MCF 10A (cell line): ENCODE results near the gene VOPP1. TPM values are rescaled to one million over a fixed set of nuclear protein-coding genes. Genes with fewer than 3 reads are reported as not detected.
"Not testable (repeated sequence)": the region's sequence is repeated elsewhere in the genome, so short reads cannot be mapped to it uniquely, and the experiment has no call there.

ENCODE experiments used
- Bru-seq: library from RNA; stranded (reverse); fragments of 400-500 nt; gene quantifications from one replicate; lab custom pipeline; 2021; lab: Mats Ljungman, UMichigan
- BruChase-seq, 2 experiments: library from RNA; stranded (reverse); fragments of 400-500 nt; gene quantifications; one replicate each; lab custom pipeline; 2021; lab: Mats Ljungman, UMichigan
- BruUV-seq: library from RNA; stranded (reverse); fragments of 400-500 nt; replicated peaks from 2 replicates; lab custom pipeline; 2021; lab: Mats Ljungman, UMichigan
- CTCF ChIA-PET: fragments of 300-600 bp; sonication (Branson Sonifier 250); formaldehyde crosslinking; extraction: SDS; loops from one replicate; lab custom pipeline; 2021; ENCODE audit warnings: antibody characterized with exemption, inconsistent platforms; lab: Yijun Ruan, JAX
- POLR2A ChIA-PET: fragments of 300-600, 350-650 bp; sonication (Branson Sonifier 250); formaldehyde crosslinking; extraction: SDS; loops from one replicate; lab custom pipeline; 2020; ENCODE audit warnings: antibody characterized with exemption, inconsistent platforms; lab: Yijun Ruan, JAX
- DNase-seq: peaks from one replicate; pipeline ENCODE4 v3.0.0-alpha.2; 2018; ENCODE audit not compliant: unreplicated experiment
- H3K27ac Mint-ChIP-seq: one replicate; pipeline ENCODE4 v1.8.0; 2022; ENCODE audit warnings: mild to moderate bottlenecking, low read depth, mixed read lengths; ENCODE audit not compliant: unreplicated experiment
- H3K27me3 Mint-ChIP-seq: one replicate; pipeline ENCODE4 v1.8.0; 2022; ENCODE audit warnings: mixed read lengths; ENCODE audit not compliant: insufficient read depth, unreplicated experiment
- H3K36me3 Mint-ChIP-seq: one replicate; pipeline ENCODE4 v1.8.0; 2022; ENCODE audit warnings: mild to moderate bottlenecking, moderate library complexity, mixed read lengths; ENCODE audit not compliant: insufficient read depth, unreplicated experiment
- H3K4me1 Mint-ChIP-seq: one replicate; pipeline ENCODE4 v1.8.0; 2022; ENCODE audit warnings: mixed read lengths; ENCODE audit not compliant: insufficient read depth, unreplicated experiment
- H3K4me3 Mint-ChIP-seq: one replicate; pipeline ENCODE4 v1.8.0; 2022; ENCODE audit warnings: mild to moderate bottlenecking, moderate library complexity, mixed read lengths; ENCODE audit not compliant: unreplicated experiment
- H3K9me3 Mint-ChIP-seq: one replicate; pipeline ENCODE4 v1.8.0; 2022; ENCODE audit warnings: mixed read lengths; ENCODE audit not compliant: unreplicated experiment
- intact Hi-C: fragments of 100-400 bp; cut with micrococcal nuclease; formaldehyde crosslinking; loops from 2 replicates; pipeline ENCODE4 v1.14.1; 2022
- long read RNA-seq: library from polyadenylated mRNA; stranded (forward); transcript quantifications from one replicate; pipeline ENCODE4 v2.0.0, GENCODE V29; 2022
- total RNA-seq: library from RNA; stranded (reverse); gene quantifications from 2 replicates; pipeline ENCODE4 v1.2.3, GENCODE V29; 2022
- TF ChIP-seq, protein P1 (sequence below): fragments of 200-600 bp; IDR thresholded peaks from one replicate; pipeline ENCODE4 v1.8.0; 2022; ENCODE audit warnings: antibody characterized with exemption, mild to moderate bottlenecking; ENCODE audit not compliant: unreplicated experiment

The VOPP1 gene, protein sequence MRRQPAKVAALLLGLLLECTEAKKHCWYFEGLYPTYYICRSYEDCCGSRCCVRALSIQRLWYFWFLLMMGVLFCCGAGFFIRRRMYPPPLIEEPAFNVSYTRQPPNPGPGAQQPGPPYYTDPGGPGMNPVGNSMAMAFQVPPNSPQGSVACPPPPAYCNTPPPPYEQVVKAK
- total RNA-seq: 29.2 and 35.7 TPM in 2 replicates
- percentile 60 among the genes with signal in this experiment for Bru-seq, nascent RNA
- percentile 62 among the genes with signal in this experiment for BruChase-seq, experiment 1, labeled RNA remaining after a 6-hour chase
- percentile 61 among the genes with signal in this experiment for BruChase-seq, experiment 2, labeled RNA remaining after a 2-hour chase
- long read RNA-seq, transcript VOPP1-201 (5 exons, 2,962 nt): major isoform, 105 of 127 reads
- long read RNA-seq, partial matches to known transcripts: 3 of 127 reads
- long read RNA-seq, other reads (novel, unspliced or antisense): 19 of 127 reads

DNA sequence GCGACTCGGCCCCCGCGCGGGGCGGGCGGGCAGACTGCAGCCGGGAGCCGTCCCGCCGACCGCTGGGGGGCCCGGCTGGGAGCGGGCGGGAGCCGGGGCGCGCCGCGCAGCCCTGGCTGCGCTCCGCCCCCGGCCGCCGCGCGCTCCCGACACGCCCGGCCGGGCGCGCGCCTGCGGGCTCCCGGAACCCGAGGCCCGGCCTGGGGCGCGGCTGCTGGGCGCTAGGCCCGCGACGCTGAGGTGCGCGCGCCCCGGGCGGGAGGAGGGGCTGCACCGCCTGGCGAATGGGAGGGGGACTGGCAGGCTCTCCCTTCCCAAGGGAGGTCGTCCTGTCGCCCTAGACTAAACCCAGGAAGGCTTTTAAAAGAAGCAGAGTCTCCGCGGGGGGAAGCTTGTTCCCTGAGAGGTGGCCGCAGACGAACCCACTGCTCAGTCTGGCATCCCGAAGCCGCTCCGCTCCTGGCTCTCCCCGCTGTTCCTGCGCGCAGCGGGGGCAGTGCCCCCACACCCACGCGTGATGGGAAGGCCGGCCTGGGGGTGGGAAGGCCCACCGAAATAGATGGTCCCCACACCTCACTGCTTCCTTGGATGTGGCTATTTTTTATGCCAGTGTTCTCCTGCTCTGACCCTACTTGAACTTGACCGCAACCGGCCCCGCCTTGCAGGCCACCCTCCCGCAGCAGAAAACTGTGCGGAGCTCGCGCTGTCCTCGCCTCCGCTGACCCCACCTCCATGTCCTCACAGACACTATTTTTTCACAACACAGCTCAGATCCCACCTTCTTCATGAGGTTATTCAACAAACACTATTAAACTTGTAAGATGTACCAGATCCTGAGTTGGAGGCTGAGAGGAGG lies at the start of gene VOPP1:
Gene VOPP1, minus strand, starts transcription at position 125 of the 856 bp plus-strand sequence. CDS start 178 bp downstream, outside the sequence.
- intact Hi-C loops: no loop called here
- Mint-ChIP-seq H3K9me3 (no peaks in the 10 kb centered on the region), H3K4me1 (peaks cover 36% of the 10 kb centered on the region), H3K36me3 (peaks cover 7% of the 10 kb centered on the region), H3K4me3 (peak within 1 kb of the TSS; percentile 86), H3K27me3 (no peaks in the 10 kb centered on the region), H3K27ac (peak within 1 kb of the TSS; percentile 9)
- ChIA-PET CTCF (interaction anchor here (0.7 to 2.9 kb wide), 9 partner anchors 9 to 411 kb away, joined by 3 to 17 read pairs (median 5); no protein-coding TSS in a partner anchor), POLR2A (interaction anchor here (0.7 to 6.5 kb wide), 12 partner anchors 8 to 502 kb away, joined by 3 to 62 read pairs (median 4); no protein-coding TSS in a partner anchor)
- BruUV-seq: no TSS peak
- TF ChIP-seq, protein P1, sequence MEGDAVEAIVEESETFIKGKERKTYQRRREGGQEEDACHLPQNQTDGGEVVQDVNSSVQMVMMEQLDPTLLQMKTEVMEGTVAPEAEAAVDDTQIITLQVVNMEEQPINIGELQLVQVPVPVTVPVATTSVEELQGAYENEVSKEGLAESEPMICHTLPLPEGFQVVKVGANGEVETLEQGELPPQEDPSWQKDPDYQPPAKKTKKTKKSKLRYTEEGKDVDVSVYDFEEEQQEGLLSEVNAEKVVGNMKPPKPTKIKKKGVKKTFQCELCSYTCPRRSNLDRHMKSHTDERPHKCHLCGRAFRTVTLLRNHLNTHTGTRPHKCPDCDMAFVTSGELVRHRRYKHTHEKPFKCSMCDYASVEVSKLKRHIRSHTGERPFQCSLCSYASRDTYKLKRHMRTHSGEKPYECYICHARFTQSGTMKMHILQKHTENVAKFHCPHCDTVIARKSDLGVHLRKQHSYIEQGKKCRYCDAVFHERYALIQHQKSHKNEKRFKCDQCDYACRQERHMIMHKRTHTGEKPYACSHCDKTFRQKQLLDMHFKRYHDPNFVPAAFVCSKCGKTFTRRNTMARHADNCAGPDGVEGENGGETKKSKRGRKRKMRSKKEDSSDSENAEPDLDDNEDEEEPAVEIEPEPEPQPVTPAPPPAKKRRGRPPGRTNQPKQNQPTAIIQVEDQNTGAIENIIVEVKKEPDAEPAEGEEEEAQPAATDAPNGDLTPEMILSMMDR: no peak
- DNase-seq: peak; percentile 51

DNA sequence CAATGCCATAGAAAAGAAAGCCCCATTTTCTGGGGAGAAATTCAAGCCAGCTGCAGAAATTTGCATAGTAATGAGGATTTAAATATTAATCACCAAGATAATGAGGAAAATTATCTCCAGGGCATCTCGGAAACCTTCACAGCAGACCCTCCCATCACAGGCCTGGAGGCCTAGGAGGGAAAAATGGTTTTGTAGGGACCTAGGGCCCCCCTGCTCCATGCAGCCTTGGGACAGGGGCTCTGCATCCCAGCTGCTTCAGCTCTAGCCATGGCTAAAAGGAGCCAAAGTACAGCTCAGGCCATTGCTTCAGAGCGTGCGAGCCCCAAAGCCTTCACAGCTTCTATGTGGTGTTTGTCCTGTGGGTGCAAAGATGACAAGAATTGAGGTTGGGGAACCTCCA lies 46.6 kb upstream of the VOPP1 start:
- POLR2A ChIA-PET: interaction anchor here (2.4 kb wide), 1 partner anchor 11 kb away, joined by 8 read pairs; no protein-coding TSS in a partner anchor
- CTCF ChIA-PET: interaction anchor here (0.6 to 1.2 kb wide), 2 partner anchors 9 to 11 kb away, joined by 3 read pairs; no protein-coding TSS in a partner anchor
- TF ChIP-seq, protein P1: no peak
- no peak overlapping the region for H3K27ac Mint-ChIP-seq
- peaks cover 7% of the 10 kb centered on the region for H3K9me3 Mint-ChIP-seq
- H3K4me1 Mint-ChIP-seq: no peaks in the 10 kb centered on the region
- intact Hi-C loops: no loop called here
- H3K4me3 Mint-ChIP-seq: no peak overlapping the region
- no peaks in the 10 kb centered on the region for H3K27me3 Mint-ChIP-seq
- no TSS peak for BruUV-seq
- DNase-seq: no peak
- H3K36me3 Mint-ChIP-seq: no peaks in the 10 kb centered on the region

DNA sequence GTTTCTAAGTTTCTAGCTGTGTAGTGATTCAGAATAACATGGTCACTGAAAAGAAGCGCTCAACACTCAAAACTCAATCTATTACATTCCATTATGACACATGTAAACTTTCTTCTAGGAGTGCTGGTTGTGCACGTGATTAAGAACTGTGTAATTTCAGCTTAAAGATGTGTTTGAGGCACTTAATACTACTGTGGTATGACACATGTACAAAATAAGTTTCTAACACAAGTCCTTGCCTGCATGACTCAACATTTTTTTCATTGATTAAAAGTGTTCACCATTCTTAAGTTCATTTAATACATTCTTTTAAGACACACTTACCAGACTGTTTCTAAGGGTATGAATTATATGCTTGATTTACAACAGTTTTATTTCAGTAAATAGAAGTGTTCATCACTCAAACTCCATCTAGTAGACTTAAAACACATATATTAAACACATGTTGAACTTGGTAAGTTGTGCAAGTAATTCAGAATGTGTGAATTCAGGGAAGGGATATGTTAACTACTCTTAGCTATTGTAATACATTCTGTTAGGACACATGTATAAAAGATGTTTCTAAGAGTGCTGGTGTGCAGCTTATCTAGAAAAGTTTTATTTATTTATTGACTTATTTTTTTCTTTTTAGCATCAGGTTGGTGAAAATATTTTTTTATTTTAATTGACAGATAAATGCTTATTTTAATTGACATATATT lies 42.2 kb upstream of the VOPP1 start:
- H3K4me3 Mint-ChIP-seq, POLR2A ChIA-PET, H3K4me1 Mint-ChIP-seq: not testable (repeated sequence)

DNA sequence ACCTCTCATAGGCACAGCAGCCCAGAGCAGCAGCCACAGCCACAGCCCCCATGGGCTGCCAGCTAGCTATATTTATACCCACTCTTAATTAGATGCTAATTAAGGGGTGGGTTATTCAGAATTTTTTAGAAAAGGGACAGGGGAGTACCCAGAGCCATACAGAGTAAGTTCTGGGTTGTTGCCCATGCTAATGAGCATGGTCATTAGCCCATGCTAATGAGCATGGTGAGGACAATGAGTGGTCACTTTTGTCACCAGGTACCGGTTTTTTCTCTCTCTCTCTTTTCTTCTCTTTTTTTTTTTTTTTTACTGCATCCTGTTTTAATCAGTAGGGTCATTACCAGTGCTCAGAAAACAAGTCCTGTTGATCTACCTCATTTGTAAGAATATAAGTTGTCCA lies 37.4 kb upstream of the VOPP1 start:
- intact Hi-C loops, H3K9me3 Mint-ChIP-seq, H3K4me1 Mint-ChIP-seq, H3K27me3 Mint-ChIP-seq, DNase-seq, H3K4me3 Mint-ChIP-seq, POLR2A ChIA-PET, H3K36me3 Mint-ChIP-seq, BruUV-seq, H3K27ac Mint-ChIP-seq: not testable (repeated sequence)
- CTCF ChIA-PET: interaction anchor here (0.9 kb wide), 1 partner anchor 157 kb away, joined by 3 read pairs; no protein-coding TSS in a partner anchor

More for the DNA sequence above, 42.2 kb upstream of the VOPP1 start:
- CTCF ChIA-PET, H3K27me3 Mint-ChIP-seq, DNase-seq, intact Hi-C loops, H3K27ac Mint-ChIP-seq, BruUV-seq, H3K36me3 Mint-ChIP-seq, H3K9me3 Mint-ChIP-seq: not testable (repeated sequence)

- DNase-seq, H3K4me1 Mint-ChIP-seq, H3K4me3 Mint-ChIP-seq, H3K27me3 Mint-ChIP-seq, H3K9me3 Mint-ChIP-seq, BruUV-seq, H3K36me3 Mint-ChIP-seq, POLR2A ChIA-PET, intact Hi-C loops, H3K27ac Mint-ChIP-seq: not testable (repeated sequence)
- CTCF ChIA-PET: interaction anchor here (0.7 kb wide), 1 partner anchor 190 kb away, joined by 3 read pairs; no protein-coding TSS in a partner anchor
These were observed 33.4 kb upstream of the VOPP1 start for GRCh38 chr7:55605661-55606060.
